ENCODE measurements around the gene PAPPA2. TPM values are rescaled to one million over a fixed set of nuclear protein-coding genes. Genes with fewer than 3 reads are reported as not detected.
A peak's percentile ranks its signal among the peaks of the same experiment; 100 is the strongest.

The PAPPA2 gene
- total RNA-seq, 6 experiments from 2014 or later, result 0.53 to 14.8 (median 2.9) TPM

GRCh38 chr1:176877557-176877956 lies 414.6 kb downstream of the PAPPA2 start:
- DNase-seq, result no peak
- Histone ChIP-seq H3K36me3 (no peaks in the 10 kb centered on the region), H3K4me1 (no peaks in the 10 kb centered on the region), H3K4me3 (no peak overlapping the region), H3K27me3 (no peaks in the 10 kb centered on the region), H3K27ac (no peak overlapping the region), H3K9me3 (no peaks in the 10 kb centered on the region)
- ATAC-seq, result no peak
- intact Hi-C loops (cut with DNase I), result no loop called here
- 47% methylated on average over 3 of the region's 3 CpGs for WGBS (ENCODE audit: insufficient coverage, low coverage, low lambda C conversion rate, missing lambda C conversion rate)
- TF ChIP-seq CTCF (IDR thresholded peaks at IDR 0.05), result no peak
- no peak for TF ChIP-seq POLR2A (IDR thresholded peaks at IDR 0.05)

GRCh38 chr1:176878750-176879536 lies 416.0 kb downstream of the PAPPA2 start:
- TF ChIP-seq POLR2A (IDR thresholded peaks at IDR 0.05), result no peak
- no peak for TF ChIP-seq CTCF (IDR thresholded peaks at IDR 0.05)
- no peaks in the 10 kb centered on the region for H3K9me3 ChIP-seq
- 78% methylated on average over 9 of the region's 12 CpGs for WGBS (ENCODE audit: insufficient coverage, low coverage, low lambda C conversion rate, missing lambda C conversion rate)
- H3K27me3 ChIP-seq, result no peaks in the 10 kb centered on the region
- H3K27ac ChIP-seq, result no peak overlapping the region
- H3K4me1 ChIP-seq, result no peaks in the 10 kb centered on the region
- no peak for ATAC-seq
- DNase-seq, result no peak
- H3K4me3 ChIP-seq, result no peak overlapping the region
- no peaks in the 10 kb centered on the region for H3K36me3 ChIP-seq
- intact Hi-C loops (cut with DNase I), result no loop called here

GRCh38 chr1:176879784-176880620 lies 417.0 kb downstream of the PAPPA2 start:
- H3K27me3 ChIP-seq, result no peaks in the 10 kb centered on the region
- ATAC-seq (no peak), DNase-seq (no peak)
- intact Hi-C loops (cut with DNase I), result no loop called here
- H3K9me3 ChIP-seq, result no peaks in the 10 kb centered on the region
- no peaks in the 10 kb centered on the region for H3K4me1 ChIP-seq
- H3K4me3 ChIP-seq, result no peak overlapping the region
- H3K27ac ChIP-seq, result no peak overlapping the region
- no peaks in the 10 kb centered on the region for H3K36me3 ChIP-seq
- TF ChIP-seq POLR2A (IDR thresholded peaks at IDR 0.05) (no peak), CTCF (IDR thresholded peaks at IDR 0.05) (no peak)
- WGBS (ENCODE audit: insufficient coverage, low coverage, low lambda C conversion rate, missing lambda C conversion rate), result 76% methylated on average over 3 of the region's 13 CpGs

GRCh38 chr1:176880955-176881595 lies 418.1 kb downstream of the PAPPA2 start:
- Histone ChIP-seq H3K4me3 (no peak overlapping the region), H3K27me3 (no peaks in the 10 kb centered on the region), H3K36me3 (no peaks in the 10 kb centered on the region), H3K9me3 (no peaks in the 10 kb centered on the region), H3K27ac (no peak overlapping the region), H3K4me1 (no peaks in the 10 kb centered on the region)
- intact Hi-C loops (cut with DNase I), result no loop called here
- no peak for TF ChIP-seq POLR2A (IDR thresholded peaks at IDR 0.05)
- TF ChIP-seq CTCF (IDR thresholded peaks at IDR 0.05), result peak; percentile 66 to 90 (median 82)
- DNase-seq, result peak; percentile 65 to 77 (median 71)
- peak; percentile 80 to 91 (median 89) for ATAC-seq
- 14% methylated on average over 9 of the region's 9 CpGs for WGBS (ENCODE audit: insufficient coverage, low coverage, low lambda C conversion rate, missing lambda C conversion rate)

All from right lobe of liver (tissue), 6 donors.